HG03575 (cell line): ENCODE data around the gene PRAMEF11.
"Not testable (repeated sequence)": the region's sequence is repeated elsewhere in the genome, so short reads cannot be mapped to it uniquely, and the experiment has no call there.

Experiments used
- ATAC-seq: cut with Tn5 transposase; IDR thresholded peaks from one replicate; pipeline ENCODE4 v1.9.1; 2021; ENCODE audit not compliant: unreplicated experiment, insufficient number of reproducible peaks, low FRiP score; ENCODE audit errors: extremely low read depth

PRAMEF11 gene

GRCh38 chr1:12831310-12831709, at the start of gene PRAMEF11:
Gene PRAMEF11 (minus strand): TSS chr1:12831410. CDS start chr1:12828789, 2,621 bp downstream.
- not testable (repeated sequence) for ATAC-seq

- ATAC-seq, result not testable (repeated sequence)
These were observed 47.2 kb upstream of the PRAMEF11 start for GRCh38 chr1:12878453-12878852.

DNA sequence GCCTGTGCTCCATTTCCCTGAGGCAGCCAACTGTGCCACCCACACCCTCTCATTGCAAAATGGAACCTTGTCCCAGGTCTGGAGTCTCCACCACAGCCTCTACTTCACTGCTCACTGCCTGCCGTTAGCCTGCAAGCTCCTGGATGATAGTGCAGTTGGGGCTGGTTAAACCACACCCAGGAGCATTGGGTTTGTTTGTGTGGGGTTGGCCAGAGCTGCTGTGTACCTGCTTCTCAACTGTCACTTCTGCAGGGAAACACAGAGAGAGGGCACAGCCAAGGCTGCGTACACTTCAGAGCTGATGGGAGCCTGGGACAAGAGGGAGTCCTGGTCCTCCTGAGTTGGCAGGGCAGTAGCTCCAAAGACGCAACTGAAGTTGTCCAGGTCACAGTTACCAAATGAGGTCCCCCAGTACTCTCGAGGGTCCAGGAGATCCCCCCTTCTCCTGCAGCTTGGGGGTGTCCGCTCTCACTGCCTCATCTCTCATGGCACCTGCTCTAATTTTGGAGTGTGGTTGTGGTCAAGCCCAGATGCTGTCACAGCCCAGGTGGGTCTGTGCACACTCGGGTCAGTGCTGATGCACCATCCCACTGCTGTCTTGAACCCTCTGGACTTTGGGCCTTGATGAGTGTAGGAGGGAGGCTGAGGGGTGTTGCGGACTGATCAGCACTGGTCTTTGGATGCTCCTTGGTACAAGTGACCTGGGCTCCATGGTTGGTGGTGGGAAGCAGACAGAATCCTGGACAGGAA, 32.1 kb upstream of the PRAMEF11 start:
- not testable (repeated sequence) for ATAC-seq

GRCh38 chr1:12856786-12857185, 25.6 kb upstream of the PRAMEF11 start, which contains the start of gene PRAMEF2:
Gene PRAMEF2 (plus strand): TSS chr1:12857086. CDS start chr1:12859010, 1,924 bp downstream.
- ATAC-seq, result not testable (repeated sequence)

GRCh38 chr1:12851779-12852178, 20.6 kb upstream of the PRAMEF11 start:
- no peak for ATAC-seq

- ATAC-seq, result not testable (repeated sequence)
These were observed 17.4 kb upstream of the PRAMEF11 start, which contains the start of gene HNRNPCL1 for GRCh38 chr1:12848620-12849019. Gene HNRNPCL1 (minus strand): TSS chr1:12848720. CDS start chr1:12848289, 431 bp downstream.

- not testable (repeated sequence) for ATAC-seq
These were observed 2.0 kb upstream of the PRAMEF11 start for GRCh38 chr1:12833251-12833650.

DNA sequence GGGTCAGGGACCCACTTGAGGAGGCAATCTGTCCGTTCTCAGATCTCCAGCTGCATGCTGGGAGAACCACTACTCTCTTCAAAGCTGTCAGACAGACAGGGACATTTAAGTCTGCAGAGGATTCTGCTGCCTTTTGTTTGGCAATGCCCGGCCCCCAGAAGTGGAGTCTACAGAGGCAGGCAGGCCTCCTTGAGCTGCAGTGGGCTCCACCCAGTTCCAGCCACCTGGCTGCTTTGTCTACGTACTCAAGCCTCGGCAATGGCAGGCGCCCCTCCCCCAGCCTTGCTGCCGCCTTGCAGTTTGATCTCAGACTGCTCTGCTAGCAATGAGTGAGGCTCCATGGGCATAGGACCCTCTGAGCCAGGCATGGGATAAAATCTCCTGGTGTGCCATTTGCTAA, 12.1 kb downstream of the PRAMEF11 start:
- ATAC-seq, result not testable (repeated sequence)

- ATAC-seq, result no peak
These were observed 19.8 kb downstream of the PRAMEF11 start for GRCh38 chr1:12811409-12811784.

- no peak for ATAC-seq
These were observed 20.4 kb downstream of the PRAMEF11 start for GRCh38 chr1:12810691-12811408.

DNA sequence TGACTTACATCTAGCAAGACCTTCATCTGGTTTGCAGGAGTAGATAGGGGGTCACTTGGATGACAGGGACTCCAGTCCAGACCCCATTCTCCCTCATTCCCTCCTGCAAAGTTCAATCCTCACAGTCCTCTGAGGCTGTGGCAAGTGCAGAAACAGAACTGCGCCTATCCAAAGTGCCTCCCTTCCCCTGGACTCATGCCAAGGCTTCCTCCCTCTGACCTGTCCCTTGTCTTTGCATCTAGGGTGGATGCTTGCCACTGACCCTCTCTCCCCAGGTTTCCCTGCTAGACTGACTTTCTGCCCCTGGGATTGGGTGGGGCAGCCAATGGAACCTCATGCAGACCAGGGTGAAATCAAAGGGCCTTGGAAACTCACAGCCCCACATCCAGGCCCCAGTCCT, 21.3 kb downstream of the PRAMEF11 start:
- no peak for ATAC-seq

DNA sequence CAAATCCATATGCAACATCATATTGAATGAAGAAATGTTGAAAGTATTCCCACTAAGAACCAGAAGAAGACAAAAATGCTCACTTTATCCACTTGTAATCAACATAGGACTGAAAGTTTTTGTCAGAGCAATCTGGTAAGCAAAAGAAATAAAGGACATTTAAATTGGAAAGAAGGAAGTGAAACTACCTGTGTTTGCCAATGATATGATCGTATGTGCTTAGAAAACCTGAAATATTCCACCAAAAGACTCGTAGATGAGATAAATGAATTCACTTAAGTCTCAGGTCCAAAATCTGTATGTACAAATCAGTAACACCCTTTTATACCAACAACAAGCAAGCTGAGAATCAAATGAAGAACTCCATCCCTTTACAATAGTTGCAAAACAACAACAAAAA, 31.5 kb downstream of the PRAMEF11 start:
- no peak for ATAC-seq

DNA sequence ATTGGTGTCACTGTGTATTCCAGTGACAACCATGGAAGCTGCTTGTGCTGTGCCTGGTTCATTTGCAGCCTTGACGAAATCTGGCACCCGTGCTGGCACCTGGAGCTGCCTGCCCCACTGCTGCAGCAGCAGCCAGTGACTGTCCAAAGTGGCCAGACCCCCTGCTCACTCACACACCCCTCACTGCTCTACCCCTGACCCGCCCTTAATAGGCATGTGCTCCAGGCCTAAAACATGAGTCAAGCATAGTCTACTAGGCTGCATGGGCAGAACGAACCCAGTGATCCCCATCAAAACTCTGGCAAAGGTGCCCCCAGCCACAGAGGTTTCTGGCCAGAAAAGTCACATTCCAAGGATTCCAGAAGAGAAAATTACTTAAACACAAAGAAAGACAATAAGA, 32.3 kb downstream of the PRAMEF11 start:
- ATAC-seq, result no peak

- ATAC-seq, result not testable (repeated sequence)
These were observed 40.1 kb downstream of the PRAMEF11 start, which contains the start of gene PRAMEF1 for GRCh38 chr1:12791097-12791496. Gene PRAMEF1 (plus strand): TSS chr1:12791397. CDS start chr1:12793228, 1,831 bp downstream.

DNA sequence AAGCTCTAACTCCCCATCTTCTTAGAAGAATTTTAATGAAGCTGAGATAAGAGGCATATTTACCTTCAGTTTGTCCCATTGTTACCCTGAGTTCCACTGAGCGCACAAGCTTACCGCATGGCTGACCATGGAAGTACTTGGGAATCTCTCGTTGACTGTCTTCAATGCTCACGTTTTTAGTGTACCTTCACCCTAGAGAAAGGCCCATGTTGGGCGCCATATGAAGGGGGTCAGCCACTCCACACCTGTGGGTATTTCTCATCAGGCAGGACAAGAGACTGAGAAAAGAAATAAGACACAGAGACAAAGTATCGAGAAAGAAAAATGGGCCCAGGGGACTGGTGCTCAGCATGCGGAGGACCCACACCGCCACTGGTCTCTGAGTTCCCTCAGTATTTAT, 46.5 kb downstream of the PRAMEF11 start:
- not testable (repeated sequence) for ATAC-seq

DNA sequence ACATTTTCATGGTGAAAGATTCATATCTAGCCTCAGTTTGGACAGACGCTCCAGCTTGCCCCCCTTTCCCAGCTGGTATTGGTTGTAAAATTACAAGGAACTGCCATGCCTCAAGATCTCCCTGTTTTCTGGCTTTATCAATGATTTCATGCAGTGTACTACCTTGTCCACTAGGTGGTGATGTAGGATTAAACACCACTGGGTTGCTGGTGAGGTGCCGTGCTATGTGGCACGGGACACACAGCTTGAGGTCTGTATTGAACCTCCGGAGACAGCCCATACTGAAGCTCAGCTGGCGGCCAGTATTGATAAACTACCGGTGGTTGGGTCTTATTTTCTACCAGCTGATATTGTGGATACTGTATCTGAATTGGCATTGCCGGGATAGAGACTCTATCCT, 47.4 kb downstream of the PRAMEF11 start:
- not testable (repeated sequence) for ATAC-seq

DNA sequence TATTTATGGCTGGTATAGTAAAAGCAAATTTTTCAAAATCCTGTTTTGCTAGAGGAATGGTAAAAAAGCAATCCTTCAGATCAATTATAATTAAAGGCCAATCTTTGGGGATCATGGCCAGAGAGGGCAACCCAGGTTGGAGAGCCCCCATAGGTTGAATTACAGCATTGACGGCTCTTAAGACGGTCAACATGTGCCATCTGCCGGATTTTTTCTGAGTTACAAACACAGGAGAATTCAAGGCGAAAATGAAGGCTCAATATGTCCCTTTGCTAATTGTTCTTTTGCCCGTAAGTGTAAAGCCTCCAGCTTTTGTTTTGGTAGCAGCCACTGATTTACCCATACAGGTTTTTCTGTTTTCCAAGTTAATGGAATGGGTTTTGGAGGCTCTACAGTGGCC, 49.7 kb downstream of the PRAMEF11 start:
- ATAC-seq, result not testable (repeated sequence)

GRCh38 chr1:12778907-12779306, 52.3 kb downstream of the PRAMEF11 start:
- ATAC-seq, result no peak

GRCh38 chr1:12778061-12778460, 53.1 kb downstream of the PRAMEF11 start:
- ATAC-seq, result no peak
